GM23248 (cell line): Measurements from ENCODE around the gene CABP4.

Experiments
- EZH2 ChIP-seq: fragments of 200-600 bp; sonication (generic); IDR thresholded peaks from 2 replicates; pipeline ENCODE4 v1.6.1; 2018; ENCODE audit warnings: antibody characterized with exemption, mild to moderate bottlenecking; ENCODE audit not compliant: insufficient read depth, poor library complexity, severe bottlenecking
- EZH2phosphoT487 ChIP-seq: fragments of 200-600 bp; sonication (generic); IDR thresholded peaks from 2 replicates; pipeline ENCODE4 v1.6.1; 2018; ENCODE audit warnings: antibody characterized with exemption, moderate library complexity, mild to moderate bottlenecking, low read depth; ENCODE audit not compliant: insufficient read depth

GRCh38 chr11:67434395-67434881, 20.7 kb upstream of the CABP4 start:
- TF ChIP-seq EZH2 (no peak), EZH2phosphoT487 (no peak)
